Measurements from ENCODE around the gene OR2G2. TPM values are rescaled to one million over a fixed set of nuclear protein-coding genes. Genes with fewer than 3 reads are reported as not detected.

OR2G2 gene
- total RNA-seq, 1 donor from 2014 or later, result not detected

GRCh38 chr1:247578946-247579460 is 9.2 kb upstream of the OR2G2 start:
- TF ChIP-seq, protein P1, sequence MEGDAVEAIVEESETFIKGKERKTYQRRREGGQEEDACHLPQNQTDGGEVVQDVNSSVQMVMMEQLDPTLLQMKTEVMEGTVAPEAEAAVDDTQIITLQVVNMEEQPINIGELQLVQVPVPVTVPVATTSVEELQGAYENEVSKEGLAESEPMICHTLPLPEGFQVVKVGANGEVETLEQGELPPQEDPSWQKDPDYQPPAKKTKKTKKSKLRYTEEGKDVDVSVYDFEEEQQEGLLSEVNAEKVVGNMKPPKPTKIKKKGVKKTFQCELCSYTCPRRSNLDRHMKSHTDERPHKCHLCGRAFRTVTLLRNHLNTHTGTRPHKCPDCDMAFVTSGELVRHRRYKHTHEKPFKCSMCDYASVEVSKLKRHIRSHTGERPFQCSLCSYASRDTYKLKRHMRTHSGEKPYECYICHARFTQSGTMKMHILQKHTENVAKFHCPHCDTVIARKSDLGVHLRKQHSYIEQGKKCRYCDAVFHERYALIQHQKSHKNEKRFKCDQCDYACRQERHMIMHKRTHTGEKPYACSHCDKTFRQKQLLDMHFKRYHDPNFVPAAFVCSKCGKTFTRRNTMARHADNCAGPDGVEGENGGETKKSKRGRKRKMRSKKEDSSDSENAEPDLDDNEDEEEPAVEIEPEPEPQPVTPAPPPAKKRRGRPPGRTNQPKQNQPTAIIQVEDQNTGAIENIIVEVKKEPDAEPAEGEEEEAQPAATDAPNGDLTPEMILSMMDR (IDR thresholded peaks at IDR 0.05), result no peak
- no peak for DNase-seq (ENCODE audit: extremely low spot score, unreplicated experiment)
- Mint-ChIP-seq H3K4me3 (ENCODE audit: unreplicated experiment) (no peak overlapping the region), H3K27ac (ENCODE audit: unreplicated experiment) (no peak overlapping the region), H3K9me3 (ENCODE audit: unreplicated experiment) (no peaks in the 10 kb centered on the region), H3K27me3 (ENCODE audit: unreplicated experiment) (no peaks in the 10 kb centered on the region), H3K36me3 (ENCODE audit: unreplicated experiment) (no peaks in the 10 kb centered on the region), H3K4me1 (ENCODE audit: unreplicated experiment) (no peaks in the 10 kb centered on the region)

DNA sequence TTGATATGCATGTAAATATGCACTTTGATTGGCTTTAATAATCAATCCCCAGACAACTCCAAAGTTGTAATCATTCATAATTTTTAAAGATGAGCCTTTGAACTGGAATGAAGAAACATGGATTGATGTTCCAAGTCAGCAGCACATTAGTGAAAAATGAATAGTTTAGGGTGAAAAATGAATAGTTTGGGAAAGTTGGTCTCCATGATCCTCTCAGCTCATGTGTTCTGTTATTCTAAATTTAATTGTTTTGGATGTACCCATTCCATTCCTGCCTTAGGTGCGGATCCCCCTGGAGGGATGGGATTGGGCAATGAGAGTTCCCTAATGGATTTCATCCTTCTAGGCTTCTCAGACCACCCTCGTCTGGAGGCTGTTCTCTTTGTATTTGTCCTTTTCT is 17.1 kb downstream of the OR2G2 start, which contains the start of gene OR2G3:
OR2G3 (plus strand) TSS at position 301 of the 400 bp plus-strand sequence; CDS start at position 301, 0 bp downstream.
- Mint-ChIP-seq H3K27me3 (ENCODE audit: unreplicated experiment) (peaks cover 3% of the 10 kb centered on the region), H3K4me3 (ENCODE audit: unreplicated experiment) (no peak within 1 kb of the TSS), H3K4me1 (ENCODE audit: unreplicated experiment) (no peaks in the 10 kb centered on the region), H3K27ac (ENCODE audit: unreplicated experiment) (no peak within 1 kb of the TSS), H3K9me3 (ENCODE audit: unreplicated experiment) (peaks cover 10% of the 10 kb centered on the region), H3K36me3 (ENCODE audit: unreplicated experiment) (no peaks in the 10 kb centered on the region)
- DNase-seq (ENCODE audit: extremely low spot score, unreplicated experiment), result no peak
- TF ChIP-seq, protein P1 (IDR thresholded peaks at IDR 0.05), result no peak

DNA sequence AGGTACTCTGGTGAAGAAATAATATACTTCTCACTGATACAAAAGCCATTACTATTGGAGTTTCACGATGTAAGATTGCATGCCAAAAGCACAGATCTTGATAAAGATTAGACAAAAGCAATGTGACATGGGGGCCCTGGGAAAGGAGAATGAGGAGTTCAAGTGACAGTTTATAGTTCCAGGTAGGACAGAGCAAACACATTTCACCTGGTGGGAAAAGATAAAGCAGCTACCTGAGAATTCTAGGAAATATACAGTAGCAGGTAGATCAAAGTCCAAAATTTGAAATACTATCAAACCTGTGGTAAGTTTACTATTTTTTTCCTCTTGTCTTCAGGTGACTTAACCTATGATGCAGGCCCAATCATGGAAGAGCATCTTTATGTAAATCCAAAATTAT is 25.2 kb downstream of the OR2G2 start:
- peaks cover 20% of the 10 kb centered on the region for H3K9me3 Mint-ChIP-seq (ENCODE audit: unreplicated experiment)
- no peak overlapping the region for H3K4me3 Mint-ChIP-seq (ENCODE audit: unreplicated experiment)
- H3K27ac Mint-ChIP-seq (ENCODE audit: unreplicated experiment), result no peak overlapping the region
- no peaks in the 10 kb centered on the region for H3K27me3 Mint-ChIP-seq (ENCODE audit: unreplicated experiment)
- DNase-seq (ENCODE audit: extremely low spot score, unreplicated experiment), result no peak
- TF ChIP-seq, protein P1 (IDR thresholded peaks at IDR 0.05), result no peak
- H3K36me3 Mint-ChIP-seq (ENCODE audit: unreplicated experiment), result no peaks in the 10 kb centered on the region
- H3K4me1 Mint-ChIP-seq (ENCODE audit: unreplicated experiment), result no peaks in the 10 kb centered on the region

DNA sequence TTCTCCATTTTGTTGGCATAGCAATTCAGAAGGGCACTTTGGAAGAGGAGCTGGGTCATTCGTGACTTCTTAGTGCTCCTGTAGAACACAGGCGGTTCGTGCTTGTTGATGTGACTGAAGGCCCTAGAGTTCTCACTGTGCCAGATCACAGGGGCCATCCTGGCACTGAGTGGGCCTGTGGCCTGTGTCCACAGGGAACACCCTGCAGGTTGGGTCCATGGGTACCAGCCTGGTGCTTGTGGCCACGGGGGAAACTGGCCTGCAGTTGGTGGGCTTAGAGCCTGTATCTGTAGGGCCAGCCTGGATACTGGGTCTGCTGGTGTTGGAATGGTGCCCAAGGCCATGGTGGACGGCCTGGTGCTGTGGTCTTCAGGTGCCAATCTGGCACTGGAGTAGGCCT is 26.5 kb downstream of the OR2G2 start:
- no peak for DNase-seq (ENCODE audit: extremely low spot score, unreplicated experiment)
- no peaks in the 10 kb centered on the region for H3K36me3 Mint-ChIP-seq (ENCODE audit: unreplicated experiment)
- H3K4me1 Mint-ChIP-seq (ENCODE audit: unreplicated experiment), result no peaks in the 10 kb centered on the region
- TF ChIP-seq, protein P1 (IDR thresholded peaks at IDR 0.05), result no peak
- no peak overlapping the region for H3K4me3 Mint-ChIP-seq (ENCODE audit: unreplicated experiment)
- no peaks in the 10 kb centered on the region for H3K27me3 Mint-ChIP-seq (ENCODE audit: unreplicated experiment)
- peaks cover 12% of the 10 kb centered on the region for H3K9me3 Mint-ChIP-seq (ENCODE audit: unreplicated experiment)
- H3K27ac Mint-ChIP-seq (ENCODE audit: unreplicated experiment), result no peak overlapping the region

- Mint-ChIP-seq H3K4me3 (ENCODE audit: unreplicated experiment) (no peak overlapping the region), H3K27me3 (ENCODE audit: unreplicated experiment) (no peaks in the 10 kb centered on the region), H3K4me1 (ENCODE audit: unreplicated experiment) (no peaks in the 10 kb centered on the region), H3K9me3 (ENCODE audit: unreplicated experiment) (peaks cover 24% of the 10 kb centered on the region), H3K27ac (ENCODE audit: unreplicated experiment) (no peak overlapping the region), H3K36me3 (ENCODE audit: unreplicated experiment) (no peaks in the 10 kb centered on the region)
- no peak for DNase-seq (ENCODE audit: extremely low spot score, unreplicated experiment)
- TF ChIP-seq, protein P1 (IDR thresholded peaks at IDR 0.05), result no peak
Observed at GRCh38 chr1:247627951-247628350, 39.8 kb downstream of the OR2G2 start.

Data from osteocyte (in vitro differentiated cells).